Activated T-helper 9 cell treated with anti-CD3 and anti-CD28 coated beads, Interleukin-2, amount 50 U/mL, for 16 hours (primary cell): ENCODE results near the gene PRR3.
"Not testable (repeated sequence)": the region's sequence is repeated elsewhere in the genome, so short reads cannot be mapped to it uniquely, and the experiment has no call there.

ENCODE experiments used
- DNase-seq: peaks from one replicate; pipeline ENCODE4 v3.0.0-alpha.2; 2020; ENCODE audit warnings: low read depth

The PRR3 gene

GRCh38 chr6:30556906-30557682 is at the start of gene PRR3:
Gene PRR3, plus strand, starts transcription at chr6:30557295. Its CDS starts 50 bp downstream, at chr6:30557345.
- peak; percentile 72 for DNase-seq

GRCh38 chr6:30507849-30508827 is 49.0 kb upstream of the PRR3 start:
- DNase-seq, result no peak

GRCh38 chr6:30508890-30509736 is 48.0 kb upstream of the PRR3 start:
- no peak for DNase-seq

- DNase-seq, result no peak
Observed at GRCh38 chr6:30510419-30511168, 46.5 kb upstream of the PRR3 start.

GRCh38 chr6:30511169-30511546 is 45.9 kb upstream of the PRR3 start:
- no peak for DNase-seq

- no peak for DNase-seq
Observed at GRCh38 chr6:30513451-30513850, 43.6 kb upstream of the PRR3 start.

- DNase-seq, result no peak
Observed at GRCh38 chr6:30515106-30515505, 42.0 kb upstream of the PRR3 start.

- peak; percentile 89 for DNase-seq
Observed at GRCh38 chr6:30515944-30516753, 40.9 kb upstream of the PRR3 start.

GRCh38 chr6:30516754-30517076 is 40.4 kb upstream of the PRR3 start:
- DNase-seq, result not testable (repeated sequence)

- DNase-seq, result not testable (repeated sequence)
Observed at GRCh38 chr6:30517767-30518504, 39.2 kb upstream of the PRR3 start.

GRCh38 chr6:30518505-30519145 is 38.5 kb upstream of the PRR3 start:
- not testable (repeated sequence) for DNase-seq

- DNase-seq, result no peak
Observed at GRCh38 chr6:30520522-30520921, 36.6 kb upstream of the PRR3 start.

GRCh38 chr6:30521082-30521481 is 36.0 kb upstream of the PRR3 start:
- not testable (repeated sequence) for DNase-seq

GRCh38 chr6:30521952-30522351 is 35.1 kb upstream of the PRR3 start:
- not testable (repeated sequence) for DNase-seq

GRCh38 chr6:30526444-30526843 is 30.7 kb upstream of the PRR3 start:
- DNase-seq, result not testable (repeated sequence)

GRCh38 chr6:30529349-30529875 is 27.7 kb upstream of the PRR3 start:
- peak; percentile 39 for DNase-seq

GRCh38 chr6:30530014-30530413 is 27.1 kb upstream of the PRR3 start:
- no peak for DNase-seq

- DNase-seq, result no peak
Observed at GRCh38 chr6:30533460-30534294, 23.4 kb upstream of the PRR3 start.
